HG03095 (cell line): Measurements from ENCODE around the gene AHDC1.

Experiments
- ATAC-seq: cut with Tn5 transposase; IDR thresholded peaks from one replicate; pipeline ENCODE4 v1.9.1; 2021; ENCODE audit warnings: moderate library complexity; ENCODE audit not compliant: unreplicated experiment

Gene AHDC1

DNA sequence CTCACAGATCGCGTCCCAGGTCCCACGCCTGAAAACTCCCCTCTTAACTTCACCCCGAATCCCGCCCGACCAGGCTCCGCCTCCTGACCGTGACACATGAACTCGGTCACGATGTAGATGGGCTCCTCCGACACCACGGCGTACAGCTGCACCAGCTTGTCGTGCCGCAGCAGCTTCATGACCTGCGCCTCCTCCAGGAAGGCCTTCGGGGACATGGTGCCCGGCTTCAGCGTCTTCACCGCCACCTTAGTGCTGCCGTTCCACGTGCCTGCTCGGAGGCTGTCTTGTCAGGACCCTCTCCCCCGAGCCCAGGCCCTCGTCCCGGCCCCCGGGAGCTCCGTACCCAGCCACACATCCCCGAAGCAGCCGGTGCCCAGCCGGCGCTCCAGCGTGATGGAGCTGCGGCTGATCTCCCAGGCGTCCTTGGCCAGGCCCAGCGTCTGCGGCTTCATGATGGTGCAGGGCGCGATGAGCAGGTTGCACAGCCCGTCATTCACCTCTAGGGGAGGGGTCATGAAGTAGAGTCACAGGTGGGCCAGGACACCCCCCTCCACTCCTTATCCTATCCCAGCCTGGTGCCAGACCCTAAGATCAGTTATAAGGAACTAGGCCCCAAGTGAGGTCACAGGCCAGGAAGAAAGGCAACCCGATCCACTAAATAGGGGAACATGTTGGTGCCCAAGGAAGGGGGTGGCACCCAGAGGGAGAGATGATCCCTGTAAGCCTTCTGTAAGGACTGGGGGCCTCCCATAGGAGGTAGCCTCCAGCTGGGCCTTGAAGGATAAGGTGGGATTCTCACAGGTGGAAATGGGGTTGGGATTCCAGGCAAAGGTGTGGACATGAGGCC lies 11.6 kb upstream of the AHDC1 start:
- no peak for ATAC-seq

DNA sequence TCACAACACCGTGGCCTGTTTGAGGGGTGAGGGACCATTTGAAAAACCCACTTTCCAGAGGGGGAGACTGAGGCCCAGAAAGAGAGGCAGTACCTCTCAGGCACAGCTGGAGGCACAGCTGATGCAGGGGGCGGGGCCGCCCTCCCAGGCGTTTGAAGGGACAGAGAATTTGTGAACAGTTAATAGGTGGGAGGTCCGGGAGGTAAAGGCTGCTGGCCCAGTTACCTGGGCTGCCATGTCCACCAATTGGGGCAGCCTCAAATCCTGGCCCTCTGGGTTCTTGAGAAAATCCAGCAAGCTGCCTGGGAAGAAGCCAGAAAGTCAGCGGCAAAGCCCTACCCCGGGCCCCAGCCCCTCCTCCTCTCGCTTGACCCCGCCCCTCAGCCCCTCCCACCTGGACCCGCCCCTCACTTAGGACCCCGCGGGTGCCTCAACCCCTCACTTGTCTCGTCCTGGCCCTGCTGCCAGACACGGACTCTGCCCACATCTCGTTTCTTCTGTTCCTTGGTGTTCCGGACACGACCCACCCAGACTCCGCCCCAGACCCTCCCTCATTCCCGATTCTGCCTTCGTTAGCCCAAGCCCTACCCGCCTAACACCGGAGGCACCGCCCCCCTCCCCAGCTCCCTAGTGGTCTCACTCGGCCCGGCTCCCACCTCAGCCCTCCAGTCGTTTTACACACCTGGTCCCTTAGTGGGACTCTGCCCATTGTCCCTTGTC lies 10.8 kb upstream of the AHDC1 start:
- no peak for ATAC-seq

DNA sequence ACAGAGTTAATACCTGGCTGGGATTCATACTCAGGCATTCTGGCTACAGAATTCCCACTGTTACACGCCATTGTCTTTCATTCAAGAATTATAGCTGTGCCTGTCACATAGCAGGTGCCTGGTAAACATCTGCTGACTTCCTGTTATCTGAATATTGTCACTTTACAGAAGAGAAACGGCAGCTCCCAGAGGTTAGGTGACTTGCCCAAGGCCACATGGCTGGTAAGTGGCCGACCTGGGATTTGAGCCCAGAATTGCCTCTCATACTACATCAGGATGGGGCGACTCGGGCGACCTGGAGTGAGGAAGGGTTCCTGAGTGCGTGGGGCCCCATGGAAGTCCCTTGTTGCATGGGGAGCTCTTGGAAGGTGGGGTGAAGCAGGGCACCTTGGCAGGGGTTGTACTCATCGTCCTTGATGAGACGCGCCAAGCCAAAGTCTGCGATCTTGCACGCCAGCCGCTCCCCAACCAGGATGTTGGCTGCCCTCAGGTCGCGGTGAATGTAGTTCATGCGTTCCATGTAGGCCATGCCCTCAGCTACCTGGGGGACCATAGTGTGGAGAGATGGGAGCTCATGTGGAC lies 10.2 kb upstream of the AHDC1 start:
- no peak for ATAC-seq

DNA sequence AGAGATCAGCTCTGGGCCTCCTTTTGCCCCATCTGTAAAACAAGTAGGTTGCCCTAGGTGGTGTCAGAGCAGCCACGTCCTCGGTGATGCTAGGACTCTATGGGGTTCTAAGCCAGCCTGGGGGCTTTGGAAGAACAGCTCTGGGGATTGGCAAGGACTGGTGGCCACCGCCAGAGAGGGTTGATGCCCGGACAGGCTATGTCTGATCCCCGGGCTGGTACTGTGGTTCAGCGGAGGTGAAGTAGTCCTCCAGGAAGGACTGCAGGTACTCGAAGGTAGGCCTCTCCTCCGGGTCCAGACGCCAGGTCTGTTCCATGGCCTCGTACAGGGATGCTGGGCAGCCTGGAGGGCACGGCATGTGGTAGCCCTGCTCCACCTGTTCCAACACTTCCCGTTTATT lies 8.8 kb upstream of the AHDC1 start:
- no peak for ATAC-seq

DNA sequence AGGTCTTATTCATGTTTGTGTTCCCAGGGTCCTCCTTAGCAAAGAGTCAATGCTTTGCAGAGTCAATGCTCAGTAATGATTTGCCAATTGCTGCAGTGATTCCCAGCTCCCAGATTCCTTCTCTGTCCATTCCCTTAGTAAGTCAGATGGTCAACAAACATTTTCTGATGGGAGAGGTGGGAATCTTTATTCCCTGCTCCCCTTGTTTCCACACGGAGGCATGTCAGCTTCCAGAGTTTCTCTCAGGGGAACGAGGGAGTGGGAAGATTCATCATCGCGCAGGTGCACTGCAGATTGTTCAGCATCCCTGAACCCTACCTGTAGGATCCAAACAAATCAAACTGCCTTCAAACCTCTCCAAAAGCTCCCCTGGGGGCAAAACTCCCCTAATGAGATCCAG lies 7.5 kb upstream of the AHDC1 start:
- ATAC-seq, result no peak

DNA sequence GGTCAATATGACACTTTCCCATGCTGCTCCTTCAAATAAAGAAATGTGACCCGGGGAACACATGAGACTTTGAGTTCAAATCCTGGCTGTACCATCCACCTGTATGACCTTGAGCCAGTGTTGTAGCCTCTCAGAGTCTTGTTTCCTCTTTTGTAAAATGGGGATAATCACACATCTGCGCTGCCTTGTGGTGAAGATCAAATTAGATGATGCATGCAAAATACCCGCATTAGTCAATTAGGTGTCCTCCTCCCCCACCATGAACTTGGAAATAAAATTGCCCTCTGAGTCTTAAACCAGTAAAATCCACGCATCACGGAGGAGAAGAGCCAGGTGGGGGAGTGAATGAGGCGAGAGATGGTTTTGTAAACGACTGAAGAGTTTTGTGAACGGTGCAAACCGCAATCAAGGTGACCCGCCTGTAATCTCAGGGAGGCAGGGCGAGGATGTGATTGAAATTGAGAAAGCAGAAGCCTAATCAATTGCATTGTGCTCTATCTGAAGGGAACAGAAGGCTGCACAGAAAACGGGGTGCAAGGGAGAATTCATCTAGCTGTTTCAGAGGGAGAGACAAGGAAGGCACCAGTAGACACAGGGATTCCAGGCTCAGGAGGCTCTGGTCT lies 5.8 kb upstream of the AHDC1 start:
- ATAC-seq, result no peak

DNA sequence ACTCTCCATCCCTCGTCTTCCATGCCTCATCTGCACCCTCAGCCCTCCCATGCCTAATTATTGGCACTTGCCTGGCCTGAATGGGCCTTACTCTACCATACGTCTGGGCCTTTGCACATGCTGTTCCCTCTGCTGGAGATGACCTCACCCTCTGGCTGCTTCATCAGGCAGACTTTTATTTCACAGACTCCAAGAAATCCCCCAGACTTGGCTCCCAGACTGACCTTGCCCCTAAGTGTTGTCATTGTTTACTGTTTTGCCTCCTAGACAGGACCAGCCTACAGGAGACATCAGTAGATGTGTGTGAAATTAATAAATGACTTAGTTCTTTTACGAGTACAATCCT lies 5.2 kb upstream of the AHDC1 start:
- ATAC-seq, result no peak

DNA sequence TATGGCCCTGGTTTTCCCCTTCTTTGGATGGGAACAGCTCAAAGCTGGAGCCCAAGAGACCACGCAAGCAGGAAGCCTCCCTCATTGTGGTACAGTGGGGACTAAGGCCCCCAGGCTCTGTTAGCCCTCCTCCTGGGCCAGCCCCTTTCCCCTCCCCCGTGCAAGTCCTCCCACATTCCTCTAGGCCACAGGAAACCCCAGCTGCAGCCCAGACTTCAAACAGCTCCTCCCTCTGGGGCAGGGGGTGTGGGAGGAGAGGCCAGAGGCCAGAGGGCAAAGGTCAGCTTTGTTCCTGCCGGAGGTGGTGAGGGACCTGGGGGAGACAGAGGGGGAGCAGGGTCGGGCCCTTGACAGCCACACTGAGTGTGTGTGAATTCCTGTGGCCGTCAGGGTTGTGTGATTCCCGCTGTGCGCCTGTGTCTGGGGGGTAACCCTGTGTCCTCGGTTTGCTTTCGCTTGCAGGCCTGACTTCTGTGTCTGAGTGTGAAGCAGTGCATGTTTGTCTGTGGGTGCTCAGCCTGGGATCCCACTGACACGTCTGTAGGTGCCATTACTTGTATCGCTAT lies 3.4 kb upstream of the AHDC1 start:
- no peak for ATAC-seq

DNA sequence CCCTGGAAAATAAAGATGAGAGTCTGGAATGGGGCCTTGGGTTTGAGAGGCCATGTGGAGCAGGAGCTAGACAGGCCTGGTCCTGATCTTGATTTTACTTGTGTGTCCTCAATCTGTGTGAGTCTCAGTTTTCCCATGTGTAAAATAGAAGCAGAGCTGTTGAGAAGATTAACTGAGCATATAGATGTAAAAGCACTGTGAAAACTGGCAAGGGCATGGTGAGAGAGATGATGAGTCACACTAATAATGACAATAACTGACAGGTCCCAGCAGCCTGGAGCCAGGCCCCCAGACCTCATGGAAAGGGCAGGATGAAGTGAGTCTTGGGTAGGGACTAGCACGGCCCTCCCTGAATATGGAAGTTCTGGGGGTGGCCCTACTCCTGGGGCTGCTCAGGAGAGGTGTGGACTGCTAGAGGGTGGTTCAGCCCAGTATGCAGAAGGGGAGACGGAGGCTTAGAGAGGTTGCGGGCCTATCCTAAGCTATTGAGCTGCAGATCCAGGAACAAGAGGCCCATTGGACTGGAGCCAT lies 2.8 kb upstream of the AHDC1 start:
- ATAC-seq, result no peak

DNA sequence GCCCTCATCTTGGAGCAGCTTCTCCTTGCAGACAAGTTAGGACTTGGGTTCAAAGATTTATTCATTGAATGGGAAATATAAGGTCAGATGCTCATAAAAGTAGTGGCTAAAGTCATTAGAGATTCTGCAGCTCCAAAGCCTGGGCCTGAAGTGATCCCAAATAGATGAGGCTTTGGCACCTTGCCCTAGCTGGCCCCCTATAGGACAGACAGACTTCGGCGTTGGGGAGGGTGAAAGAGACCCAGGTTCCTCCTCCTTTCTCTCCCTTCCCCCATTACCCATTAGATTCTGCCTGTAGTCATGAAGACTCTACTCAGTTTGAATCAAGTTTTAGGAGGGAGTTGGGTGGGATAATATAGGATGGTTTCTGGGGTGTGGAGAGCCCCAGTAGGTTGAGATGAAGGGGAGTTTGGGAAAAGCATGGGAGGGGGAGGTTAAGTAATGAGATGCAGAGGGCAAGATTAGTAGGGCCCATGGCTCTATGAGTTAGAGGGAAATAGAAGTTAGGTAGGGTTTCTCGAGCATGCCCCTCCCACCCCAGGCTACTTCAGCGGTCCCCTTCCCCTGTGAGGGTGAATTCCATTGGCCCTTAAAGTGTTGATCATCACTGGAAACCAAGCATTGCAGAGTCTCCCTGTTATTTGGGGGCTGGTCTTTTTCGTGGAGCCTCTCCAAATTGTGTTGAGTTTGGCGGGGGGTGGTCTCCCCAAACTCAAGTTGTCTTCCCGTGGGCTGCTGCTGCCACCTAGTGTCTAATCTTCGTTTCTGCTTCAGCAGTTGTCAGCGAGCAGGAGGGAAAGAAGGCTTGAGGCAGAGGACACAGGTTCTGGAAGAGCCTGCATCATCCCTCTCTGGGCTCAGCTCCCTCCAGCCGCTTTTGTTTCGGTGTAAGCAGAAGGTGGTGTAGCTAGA lies 2.1 kb upstream of the AHDC1 start:
- no peak for ATAC-seq

DNA sequence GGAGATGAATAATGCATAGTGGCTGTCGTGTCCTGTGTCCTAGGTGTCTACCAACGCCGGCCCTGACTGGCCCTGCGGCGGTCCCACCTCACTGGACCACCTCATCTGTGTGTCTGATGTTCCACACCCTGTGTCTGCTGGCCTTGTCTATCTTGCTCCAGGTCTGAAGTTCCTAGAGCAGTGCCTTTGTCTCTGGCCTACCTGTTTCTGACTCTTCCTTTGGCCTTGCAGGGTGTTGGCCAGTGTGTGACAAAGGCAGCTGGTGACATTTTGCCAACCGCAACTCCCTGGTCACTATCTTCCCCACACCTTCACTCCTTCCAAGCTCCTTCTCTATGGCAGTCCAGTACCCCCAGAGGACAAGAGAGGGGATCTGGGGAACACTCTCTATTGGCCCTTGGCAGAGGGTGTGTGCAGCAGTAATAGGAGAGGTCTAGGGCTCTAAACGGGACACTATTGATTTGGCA lies 1.4 kb upstream of the AHDC1 start:
- ATAC-seq, result no peak

DNA sequence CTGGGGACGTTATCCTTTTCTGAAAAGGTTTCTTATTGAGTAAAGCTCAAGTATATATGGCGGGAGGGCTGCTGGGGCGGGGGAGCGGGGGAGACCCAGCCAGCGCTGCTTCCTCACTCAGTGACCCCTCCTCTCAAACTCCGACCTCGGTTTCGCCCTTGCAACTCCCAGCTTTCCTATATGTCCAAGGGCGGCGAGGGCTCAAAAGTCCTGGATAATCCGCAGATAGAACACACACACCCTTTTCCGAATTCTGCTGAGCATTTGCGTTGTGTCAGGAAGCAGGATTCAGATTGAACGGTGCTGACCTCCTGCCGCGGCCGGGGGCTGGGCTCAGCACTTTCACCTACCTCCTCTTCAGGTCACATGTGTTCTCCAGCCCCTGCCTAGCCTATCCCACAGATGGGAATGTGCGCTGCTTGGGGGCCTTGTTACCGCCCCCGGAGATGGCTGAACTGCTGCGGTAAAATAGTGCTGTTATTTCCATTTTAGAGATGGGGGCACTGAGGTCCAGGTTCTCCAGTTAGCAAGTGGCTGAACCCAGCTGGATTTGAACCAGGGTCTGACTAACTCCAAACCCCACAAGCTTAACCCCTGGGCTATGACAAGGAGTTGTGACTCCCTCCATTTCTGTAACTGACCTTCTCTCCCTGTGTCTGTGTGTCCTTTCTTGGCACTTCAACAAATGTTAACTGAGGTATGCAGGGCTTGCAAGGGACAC lies 795 bp upstream of the AHDC1 start:
- no peak for ATAC-seq

DNA sequence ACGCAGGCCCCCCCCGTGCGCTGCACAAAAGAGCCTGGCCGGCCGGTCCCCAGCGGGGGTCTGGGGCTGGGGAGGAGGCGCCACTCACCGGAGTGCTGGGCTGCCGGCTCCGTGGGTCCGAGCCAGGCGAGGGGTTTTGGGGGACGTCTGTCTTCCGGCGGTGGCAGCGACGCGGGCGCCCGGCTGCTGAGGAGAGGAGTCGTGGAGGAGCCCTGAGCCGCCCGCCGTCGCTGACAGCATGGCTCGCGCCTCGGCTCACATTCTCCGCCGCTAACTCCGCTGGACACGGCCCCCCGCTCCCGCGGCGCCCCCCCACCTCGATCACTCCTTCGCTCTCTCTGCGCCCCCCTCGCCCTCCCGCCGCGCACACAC lies 649 bp downstream of the AHDC1 start:
- no peak for ATAC-seq

DNA sequence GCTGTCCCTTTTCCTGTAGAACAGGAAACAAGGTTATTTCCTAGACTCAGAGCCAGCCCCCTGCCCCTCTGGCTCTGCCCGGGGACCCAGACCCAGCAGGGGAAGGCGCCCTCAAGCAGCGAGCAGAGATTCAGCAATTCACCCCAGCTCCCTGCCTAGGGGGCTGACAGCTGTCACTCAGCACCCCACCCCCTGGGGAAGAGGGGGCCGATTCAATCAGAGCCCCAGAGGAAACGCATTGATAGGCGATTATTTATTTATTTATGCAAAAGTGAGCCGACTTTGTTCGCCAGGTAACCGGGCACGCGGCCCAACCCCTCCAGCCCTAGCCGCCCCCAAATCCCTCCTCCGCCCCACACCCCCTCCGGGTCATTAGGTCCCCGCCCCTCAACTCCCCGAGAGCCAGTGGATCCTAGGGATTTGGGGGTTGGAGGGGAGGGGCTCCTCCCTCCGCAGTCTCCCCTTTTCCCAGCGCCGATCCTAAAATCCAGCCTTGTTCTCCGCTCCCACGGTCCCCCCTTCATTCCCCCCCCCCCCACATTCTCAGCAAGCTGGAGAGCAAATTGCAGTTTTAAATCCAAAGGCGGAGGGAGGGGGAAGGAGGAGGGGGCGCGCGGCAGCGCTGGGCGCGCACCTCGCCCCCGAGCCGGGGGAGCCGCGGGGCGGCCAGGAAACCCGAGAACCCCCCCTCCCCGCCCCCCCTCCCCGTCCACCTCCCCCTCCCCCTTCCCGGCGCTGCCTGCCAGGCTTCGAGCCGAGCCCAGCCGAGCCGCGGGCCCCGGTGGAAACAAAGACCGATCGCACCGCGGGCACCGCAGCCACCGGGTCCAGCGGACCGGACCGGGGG lies 1.3 kb downstream of the AHDC1 start:
- no peak for ATAC-seq

DNA sequence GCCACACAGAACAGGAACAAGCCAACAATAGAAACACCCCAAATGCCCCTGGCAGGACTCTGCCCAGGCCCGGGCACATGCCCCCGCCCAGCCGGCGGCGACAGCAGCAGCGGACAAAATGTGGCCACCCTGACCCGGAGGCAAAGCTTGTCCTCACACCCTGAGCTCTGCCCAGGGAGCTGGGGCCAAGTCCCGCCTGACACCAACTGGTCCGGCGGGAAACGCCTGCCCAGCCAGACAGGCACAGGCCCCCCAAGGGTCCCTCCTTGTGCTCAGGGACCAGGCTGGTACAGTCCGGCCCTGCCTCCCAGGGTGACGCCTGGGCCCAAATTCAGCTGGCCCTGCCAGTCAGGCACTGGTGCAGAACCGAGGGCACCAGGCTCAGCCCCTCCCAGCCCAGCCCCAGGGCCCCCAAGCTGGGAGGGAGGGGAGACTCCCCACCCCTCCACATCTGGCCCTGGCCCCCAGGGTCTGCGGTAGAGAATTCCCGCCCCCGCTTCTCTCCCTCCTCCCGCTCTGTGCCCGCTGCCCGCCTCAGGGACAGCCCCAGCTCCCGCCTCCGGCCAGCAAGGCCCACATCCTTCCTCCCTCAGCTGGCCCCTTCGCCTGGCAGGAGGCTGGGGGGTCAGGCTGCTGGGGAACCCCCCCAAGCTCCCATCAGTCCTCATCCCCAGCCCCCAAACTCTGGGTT lies 2.0 kb downstream of the AHDC1 start:
- ATAC-seq, result no peak

DNA sequence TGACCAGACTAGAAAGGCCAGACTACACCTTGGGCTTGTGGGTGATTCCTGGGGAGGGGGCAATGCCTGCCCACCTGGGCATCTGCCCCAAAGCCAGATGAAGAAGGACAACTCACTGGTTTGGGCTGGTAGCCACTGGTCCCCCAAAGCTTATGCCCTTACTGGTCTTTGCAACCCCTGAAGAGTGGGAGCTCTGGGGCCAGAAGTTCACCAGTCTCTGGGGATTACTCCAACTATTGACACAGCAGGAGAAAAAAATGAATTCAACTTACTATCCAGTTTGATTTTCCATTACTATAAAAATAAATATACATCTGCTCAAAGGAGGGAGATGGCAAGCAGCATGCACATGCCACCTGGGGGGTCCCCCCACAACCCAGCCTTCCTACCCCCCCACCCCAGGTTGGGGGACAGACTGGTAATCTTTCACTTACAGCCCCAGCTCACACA lies 2.6 kb downstream of the AHDC1 start:
- no peak for ATAC-seq

DNA sequence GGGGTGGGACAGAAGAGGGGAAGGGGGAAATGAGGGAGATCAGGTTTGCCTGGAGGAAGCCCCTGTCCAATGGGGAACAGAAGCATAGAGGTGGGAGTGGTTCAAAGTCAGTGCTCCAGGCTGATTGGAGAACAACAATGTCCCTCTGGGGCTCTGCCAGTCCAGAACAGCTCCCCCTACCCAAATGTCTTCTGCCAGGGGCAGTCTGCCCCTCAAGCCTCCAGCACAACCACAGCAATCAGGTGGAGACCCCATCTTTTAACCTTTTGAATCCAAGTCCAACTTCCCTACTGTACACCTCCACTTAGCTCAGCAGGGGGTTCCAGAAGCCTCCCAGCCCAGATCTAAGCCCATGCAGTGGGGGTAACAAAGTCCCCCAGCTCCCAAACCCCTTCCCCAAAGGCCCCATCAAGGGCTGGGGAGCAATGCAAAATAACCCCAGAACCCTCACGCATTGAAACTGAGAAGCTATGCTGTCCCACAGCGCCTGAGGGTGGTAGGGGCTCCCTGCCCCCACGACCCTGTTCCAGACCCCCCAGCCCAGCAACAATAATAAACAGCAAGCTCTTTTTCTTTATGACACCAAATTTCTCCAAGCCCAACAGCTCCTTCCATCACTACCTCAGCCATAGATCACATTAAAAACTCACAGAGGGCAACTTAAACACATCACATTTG lies 3.3 kb downstream of the AHDC1 start:
- no peak for ATAC-seq
